Activated CD4-positive, alpha-beta T cell treated with anti-CD3 and anti-CD28 coated beads, Interleukin-2, amount 50 U/mL, for 1 hour (primary cell): ENCODE results near the gene SAMD14.

ENCODE experiments used
- DNase-seq: peaks from one replicate; pipeline ENCODE4 v3.0.0-alpha.2; 2020

The SAMD14 gene

GRCh38 chr17:50111673-50112655 is 18.0 kb downstream of the SAMD14 start:
- DNase-seq = no peak

- DNase-seq = no peak
These were observed 19.2 kb downstream of the SAMD14 start for GRCh38 chr17:50110591-50111349.

GRCh38 chr17:50109785-50110184 is 20.2 kb downstream of the SAMD14 start:
- DNase-seq = no peak

- no peak for DNase-seq
These were observed 20.8 kb downstream of the SAMD14 start for GRCh38 chr17:50109207-50109606.

GRCh38 chr17:50108556-50108955 is 21.4 kb downstream of the SAMD14 start:
- no peak for DNase-seq

GRCh38 chr17:50107790-50108414 is 22.1 kb downstream of the SAMD14 start:
- DNase-seq = no peak

- DNase-seq = no peak
These were observed 23.4 kb downstream of the SAMD14 start for GRCh38 chr17:50106393-50107131.

GRCh38 chr17:50105811-50106210 is 24.1 kb downstream of the SAMD14 start:
- no peak for DNase-seq

GRCh38 chr17:50103941-50104340 is 26.0 kb downstream of the SAMD14 start:
- DNase-seq = no peak

GRCh38 chr17:50103252-50103651 is 26.7 kb downstream of the SAMD14 start:
- no peak for DNase-seq

GRCh38 chr17:50102164-50102991 is 27.6 kb downstream of the SAMD14 start:
- DNase-seq = no peak

- DNase-seq = no peak
These were observed 28.4 kb downstream of the SAMD14 start for GRCh38 chr17:50101346-50102163.

GRCh38 chr17:50100921-50101345 is 29.0 kb downstream of the SAMD14 start:
- DNase-seq = no peak

- no peak for DNase-seq
These were observed 29.5 kb downstream of the SAMD14 start for GRCh38 chr17:50100480-50100883.

GRCh38 chr17:50099003-50099402 is 31.0 kb downstream of the SAMD14 start:
- no peak for DNase-seq

- no peak for DNase-seq
These were observed 31.4 kb downstream of the SAMD14 start for GRCh38 chr17:50098583-50098982.

- DNase-seq = no peak
These were observed 32.0 kb downstream of the SAMD14 start for GRCh38 chr17:50097926-50098325.

- no peak for DNase-seq
These were observed 32.5 kb downstream of the SAMD14 start for GRCh38 chr17:50097455-50097854.

- DNase-seq = no peak
These were observed 33.2 kb downstream of the SAMD14 start for GRCh38 chr17:50096758-50097157.

- DNase-seq = no peak
These were observed 33.9 kb downstream of the SAMD14 start for GRCh38 chr17:50096092-50096491.

GRCh38 chr17:50095626-50096037 is 34.3 kb downstream of the SAMD14 start:
- DNase-seq = no peak
